ENCODE measurements around the gene SCG3.

DNA sequence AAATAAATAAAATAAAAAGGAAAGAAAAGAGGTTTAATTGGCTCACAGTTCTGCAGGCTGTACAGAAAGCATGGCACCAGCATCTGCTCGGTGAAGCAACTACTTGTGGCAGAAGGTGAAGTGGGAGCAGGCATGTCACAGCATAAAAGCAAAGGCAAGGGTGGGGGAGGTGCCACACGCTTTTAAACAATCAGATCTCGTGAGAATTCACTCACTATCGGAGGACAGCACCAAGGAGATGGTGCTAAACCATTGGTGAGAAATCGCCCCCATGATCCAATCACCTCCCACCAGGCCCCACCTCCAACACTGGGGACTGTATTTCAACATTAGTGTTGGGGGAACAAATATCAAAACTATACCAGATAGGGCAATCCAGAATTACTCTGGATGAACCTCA is 15.3 kb downstream of the SCG3 start:
- TF ChIP-seq CEBPB (IDR thresholded peaks at IDR 0.05; ENCODE audit: low read depth, low read length), result no peak
- TF ChIP-seq, protein P1, sequence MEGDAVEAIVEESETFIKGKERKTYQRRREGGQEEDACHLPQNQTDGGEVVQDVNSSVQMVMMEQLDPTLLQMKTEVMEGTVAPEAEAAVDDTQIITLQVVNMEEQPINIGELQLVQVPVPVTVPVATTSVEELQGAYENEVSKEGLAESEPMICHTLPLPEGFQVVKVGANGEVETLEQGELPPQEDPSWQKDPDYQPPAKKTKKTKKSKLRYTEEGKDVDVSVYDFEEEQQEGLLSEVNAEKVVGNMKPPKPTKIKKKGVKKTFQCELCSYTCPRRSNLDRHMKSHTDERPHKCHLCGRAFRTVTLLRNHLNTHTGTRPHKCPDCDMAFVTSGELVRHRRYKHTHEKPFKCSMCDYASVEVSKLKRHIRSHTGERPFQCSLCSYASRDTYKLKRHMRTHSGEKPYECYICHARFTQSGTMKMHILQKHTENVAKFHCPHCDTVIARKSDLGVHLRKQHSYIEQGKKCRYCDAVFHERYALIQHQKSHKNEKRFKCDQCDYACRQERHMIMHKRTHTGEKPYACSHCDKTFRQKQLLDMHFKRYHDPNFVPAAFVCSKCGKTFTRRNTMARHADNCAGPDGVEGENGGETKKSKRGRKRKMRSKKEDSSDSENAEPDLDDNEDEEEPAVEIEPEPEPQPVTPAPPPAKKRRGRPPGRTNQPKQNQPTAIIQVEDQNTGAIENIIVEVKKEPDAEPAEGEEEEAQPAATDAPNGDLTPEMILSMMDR (conservative IDR thresholded peaks at IDR 0.05; ENCODE audit: low read depth, low read length), result no peak
- TF ChIP-seq POLR2A (IDR thresholded peaks at IDR 0.05; ENCODE audit: low read depth, low read length), result no peak
- no peak for TF ChIP-seq MAFK (IDR thresholded peaks at IDR 0.05; ENCODE audit: low read depth, low read length)
- TF ChIP-seq RAD21 (IDR thresholded peaks at IDR 0.05; ENCODE audit: low read length), result no peak
- TF ChIP-seq MXI1 (IDR thresholded peaks at IDR 0.05; ENCODE audit: borderline replicate concordance, low read depth, low read length), result no peak
- TF ChIP-seq NFE2L2 (IDR thresholded peaks at IDR 0.05; ENCODE audit: low read depth, low read length), result no peak
- TF ChIP-seq FOS (IDR thresholded peaks at IDR 0.05; ENCODE audit: low read depth, low read length), result no peak
